Bone marrow (tissue), 2 donors: ENCODE results near the gene GTF3C5.
A peak's percentile ranks its signal among the peaks of the same experiment; 100 is the strongest.
"Not testable (repeated sequence)": the region's sequence is repeated elsewhere in the genome, so short reads cannot be mapped to it uniquely, and the experiment has no call there.

Source experiments
- DNase-seq, 2 donors: peaks; one replicate each; lab custom pipeline; 2025; lab: John Stamatoyannopoulos, UW

GTF3C5 gene

DNA sequence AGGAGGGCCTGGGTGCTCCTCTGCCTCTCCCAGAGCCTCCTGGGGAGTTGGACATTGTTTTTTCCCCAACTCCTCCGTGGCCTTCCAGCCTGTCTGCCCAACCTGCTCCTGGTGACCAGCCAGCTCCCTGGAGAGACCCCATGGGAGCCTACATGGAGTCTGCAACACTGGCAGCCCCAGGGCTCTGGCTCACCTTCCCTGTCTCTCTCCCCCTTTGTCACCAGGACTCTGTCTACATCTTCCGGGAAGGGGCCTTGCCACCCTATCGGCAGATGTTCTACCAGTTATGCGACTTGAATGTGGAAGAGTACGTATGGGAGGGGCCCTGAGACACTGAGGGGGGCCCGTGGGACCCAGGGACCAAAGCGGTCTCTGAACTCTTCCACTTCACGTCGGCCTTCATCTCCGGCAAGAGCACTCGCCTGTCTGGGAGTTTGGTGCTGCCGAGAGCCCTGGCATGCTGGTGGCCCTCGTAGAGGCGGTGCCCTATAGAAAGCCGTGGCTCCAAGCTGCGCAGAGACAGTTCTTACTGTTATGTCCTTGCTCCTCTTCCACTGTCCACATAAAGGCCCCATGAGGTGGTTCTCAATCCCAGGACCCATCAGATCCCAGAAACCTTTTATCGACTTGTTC, 25.1 kb downstream of the GTF3C5 start:
- no peak for DNase-seq

DNA sequence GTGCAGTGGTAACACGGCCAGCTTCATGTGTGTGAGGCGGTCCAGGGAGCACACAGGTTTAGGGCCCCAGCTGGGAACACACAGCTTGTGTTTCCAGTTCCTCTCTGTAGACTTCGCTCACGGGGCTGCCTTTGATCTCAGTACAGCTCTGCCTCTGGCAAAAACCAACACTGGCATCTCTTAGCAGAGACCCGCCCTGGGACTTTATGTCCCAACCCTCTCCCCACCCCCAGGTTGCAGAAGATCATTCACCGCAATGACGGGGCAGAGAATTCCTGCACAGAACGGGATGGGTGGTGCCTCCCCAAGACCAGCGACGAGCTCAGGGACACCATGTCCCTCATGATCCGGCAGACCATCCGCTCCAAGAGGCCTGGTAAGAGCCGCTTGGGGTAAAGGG, 25.7 kb downstream of the GTF3C5 start:
- no peak for DNase-seq

DNA sequence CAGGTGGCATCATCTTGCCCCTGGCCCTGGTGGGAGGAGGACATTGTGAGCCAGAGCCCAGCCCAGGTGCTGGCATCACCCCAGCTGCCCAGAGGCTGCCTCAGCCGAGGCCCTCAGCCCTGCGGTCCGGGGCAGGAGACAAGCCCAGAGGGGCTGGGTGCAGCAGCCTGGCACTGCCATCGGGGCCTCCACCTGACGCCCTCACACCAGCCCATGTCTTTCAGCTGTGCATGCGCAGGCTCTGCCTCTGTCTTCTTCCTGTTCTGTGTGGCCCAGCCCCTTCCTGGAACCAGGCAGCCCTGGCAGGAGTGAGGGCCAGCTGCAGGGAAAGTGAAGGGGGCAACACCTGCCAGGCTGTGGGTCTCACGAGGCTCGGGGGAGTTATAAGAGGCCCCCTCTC, 26.2 kb downstream of the GTF3C5 start:
- DNase-seq, result peak in 1 of 2 donors; percentile 17

DNA sequence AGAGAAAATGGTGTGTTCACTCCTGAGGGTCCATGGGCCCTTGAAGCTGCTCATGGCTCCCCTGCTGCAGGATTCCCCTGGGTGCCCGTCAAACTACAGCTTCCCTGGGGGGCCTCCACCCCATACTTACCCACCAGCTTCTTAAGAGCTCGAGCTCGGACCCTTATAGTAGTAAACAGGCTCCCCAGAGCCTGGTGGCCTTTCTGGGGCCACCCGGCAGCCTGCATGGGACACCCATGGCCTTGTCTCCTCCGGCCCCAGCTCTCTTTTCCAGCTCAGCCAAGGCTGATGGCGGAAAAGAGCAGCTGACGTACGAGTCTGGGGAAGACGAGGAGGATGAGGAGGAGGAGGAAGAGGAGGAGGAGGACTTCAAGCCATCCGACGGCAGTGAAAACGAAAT, 26.8 kb downstream of the GTF3C5 start:
- no peak for DNase-seq

DNA sequence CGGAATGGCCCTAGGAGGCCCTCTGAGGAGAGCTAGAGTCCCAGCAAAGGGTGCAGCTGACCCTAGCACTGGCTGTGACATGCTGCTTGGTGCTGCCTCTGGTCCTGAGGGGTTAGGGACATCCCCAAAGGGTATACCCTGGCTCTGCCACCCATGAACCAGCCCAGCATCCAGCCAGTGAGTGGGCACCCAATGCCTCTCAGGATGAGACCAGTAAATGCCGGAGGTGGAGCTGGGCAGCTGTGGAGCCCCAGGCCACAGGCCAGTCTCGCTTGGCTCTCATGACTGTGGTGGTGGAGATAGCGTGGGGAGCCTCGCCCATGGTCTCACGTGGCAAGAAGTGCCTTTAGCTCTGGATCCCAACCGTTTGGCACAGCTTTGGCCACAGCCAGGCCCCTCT, 27.3 kb downstream of the GTF3C5 start:
- no peak for DNase-seq

DNA sequence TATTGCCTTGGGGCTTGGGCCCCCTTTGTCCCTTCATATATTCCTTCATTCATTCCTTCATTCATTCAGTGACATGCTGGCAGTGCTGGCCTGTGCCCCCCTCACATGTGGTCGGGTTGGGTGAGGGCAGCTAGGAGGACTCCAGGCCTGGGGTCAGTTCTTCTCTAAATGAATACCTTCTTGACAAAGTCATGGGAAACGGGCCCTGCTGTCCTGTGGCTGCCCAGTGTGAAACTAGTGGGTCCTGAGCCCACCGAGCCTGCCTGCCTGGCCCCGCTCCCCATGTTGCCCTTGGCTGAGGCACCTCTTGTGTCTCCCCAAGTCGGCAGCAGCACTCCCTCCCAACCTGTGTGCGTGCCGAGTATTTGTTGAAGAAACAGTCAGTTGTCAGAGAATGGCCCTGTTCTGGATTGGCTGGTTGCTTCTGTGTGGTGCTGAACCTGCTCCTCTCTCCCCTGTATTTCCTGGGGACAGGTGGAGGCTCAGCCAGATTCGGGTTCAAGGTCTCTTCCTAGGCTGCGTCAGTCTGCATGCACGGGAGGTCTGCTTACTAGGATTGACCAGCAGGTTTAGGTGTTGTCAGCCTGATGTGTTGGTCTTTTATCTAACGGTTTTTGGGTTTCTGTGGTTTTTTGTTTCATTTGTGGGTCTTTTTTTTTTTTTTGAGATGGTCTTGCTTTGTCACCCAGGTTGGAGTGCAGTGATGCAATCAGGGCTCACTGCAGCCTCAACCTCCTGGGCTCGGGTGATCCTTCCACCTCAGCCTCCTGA, 27.9 kb downstream of the GTF3C5 start:
- no peak for DNase-seq

DNA sequence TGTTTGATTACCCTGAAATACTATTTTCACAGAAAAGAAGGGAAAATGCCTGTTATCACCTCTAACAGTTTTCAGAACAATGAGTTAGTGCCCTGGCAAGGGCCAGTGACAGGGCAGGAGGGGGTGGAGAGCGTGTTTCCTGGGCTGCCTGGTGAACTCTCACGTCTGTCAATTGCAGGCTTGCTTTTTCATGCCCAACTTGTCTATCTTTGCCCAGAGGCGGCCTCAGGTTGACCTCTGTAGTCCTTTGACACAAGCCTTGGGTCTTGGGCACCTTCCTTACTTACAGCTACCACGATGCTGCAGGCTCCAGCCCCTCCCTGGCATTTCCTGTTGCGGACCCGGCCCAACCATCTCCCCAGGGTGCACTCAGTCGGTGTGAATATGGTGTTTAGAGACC, 28.8 kb downstream of the GTF3C5 start:
- no peak for DNase-seq

DNA sequence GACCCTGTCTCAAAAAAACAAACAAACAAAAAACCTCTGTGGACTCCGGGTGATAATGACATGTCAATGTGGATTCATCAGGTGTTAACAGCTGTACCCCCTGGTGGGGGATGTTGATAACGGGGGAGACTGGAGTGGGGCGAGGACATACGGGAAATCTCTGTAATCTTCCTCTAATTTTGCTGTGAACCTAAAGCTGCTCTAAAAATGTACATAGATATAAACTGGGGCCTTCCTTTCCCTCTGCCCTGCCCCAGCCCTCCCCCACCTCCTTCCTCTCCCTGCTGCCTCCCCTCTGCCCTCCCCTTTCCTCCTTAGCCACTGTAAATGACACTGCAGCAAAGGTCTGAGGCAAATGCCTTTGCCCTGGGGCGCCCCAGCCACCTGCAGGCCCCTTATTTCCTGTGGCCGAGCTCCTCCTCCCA, 29.6 kb downstream of the GTF3C5 start:
- peak in 1 of 2 donors; percentile 64 for DNase-seq

DNA sequence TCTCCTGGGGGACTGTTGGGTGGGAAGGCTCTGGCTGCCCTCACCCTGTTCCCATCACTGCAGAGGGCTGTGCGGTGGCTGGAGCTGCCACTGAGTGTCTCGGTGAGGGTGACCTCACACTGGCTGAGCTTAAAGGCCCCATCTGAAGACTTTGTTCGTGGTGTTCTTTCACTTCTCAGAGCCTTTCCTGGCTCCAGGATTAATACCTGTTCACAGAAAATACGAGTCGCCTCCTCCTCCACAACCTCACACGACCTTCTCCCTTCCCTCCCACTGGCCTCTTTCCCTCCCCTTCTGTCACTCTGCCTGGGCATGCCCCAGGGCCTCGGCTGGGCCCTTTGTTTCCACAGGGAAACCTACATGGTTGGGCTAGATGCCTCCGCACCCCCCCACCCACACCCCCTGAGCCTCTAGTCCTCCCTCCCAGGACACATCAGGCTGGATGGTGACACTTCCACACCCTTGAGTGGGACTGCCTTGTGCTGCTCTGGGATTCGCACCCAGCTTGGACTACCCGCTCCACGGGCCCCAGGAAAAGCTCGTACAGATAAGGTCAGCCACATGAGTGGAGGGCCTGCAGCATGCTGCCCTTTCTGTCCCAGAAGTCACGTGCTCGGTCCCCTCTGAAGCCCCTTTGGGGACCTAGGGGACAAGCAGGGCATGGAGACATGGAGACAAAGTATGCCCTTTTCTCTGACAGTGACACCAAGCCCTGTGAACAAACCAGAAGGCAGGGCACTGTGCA, 30.4 kb downstream of the GTF3C5 start:
- not testable (repeated sequence) for DNase-seq

DNA sequence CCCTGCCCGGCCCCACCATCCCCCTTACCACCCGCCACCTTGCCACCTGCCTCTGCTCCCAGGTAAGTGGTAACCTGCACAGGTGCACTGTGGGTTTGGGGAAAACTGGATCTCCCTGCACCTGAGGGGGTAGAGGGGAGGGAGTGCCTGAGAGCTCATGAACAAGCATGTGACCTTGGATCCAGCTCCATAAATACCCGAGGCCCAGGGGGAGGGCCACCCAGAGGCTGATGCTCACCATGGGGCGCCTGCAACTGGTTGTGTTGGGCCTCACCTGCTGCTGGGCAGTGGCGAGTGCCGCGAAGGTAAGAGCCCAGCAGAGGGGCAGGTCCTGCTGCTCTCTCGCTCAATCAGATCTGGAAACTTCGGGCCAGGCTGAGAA, 31.0 kb downstream of the GTF3C5 start, which contains the start of gene CEL:
TSS of gene CEL (plus strand) at position 218 of the 382 bp plus-strand sequence. CDS start at position 240, 22 bp downstream.
- DNase-seq, result not testable (repeated sequence)

DNA sequence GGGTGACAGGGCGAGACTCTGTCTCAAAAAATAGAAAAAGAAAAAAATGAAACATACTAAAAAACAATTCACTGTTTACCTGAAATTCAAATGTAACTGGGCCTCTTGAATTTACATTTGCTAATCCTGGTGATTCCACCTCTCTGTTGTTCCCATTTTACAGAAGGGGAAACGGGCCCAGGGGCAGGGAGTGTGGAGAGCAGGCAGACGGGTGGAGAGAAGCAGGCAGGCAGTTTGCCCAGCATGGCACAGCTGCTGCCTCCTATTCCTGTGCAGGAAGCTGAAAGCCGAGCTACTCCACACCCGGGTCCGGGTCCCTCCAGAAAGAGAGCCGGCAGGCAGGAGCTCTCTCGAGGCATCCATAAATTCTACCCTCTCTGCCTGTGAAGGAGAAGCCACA, 31.8 kb downstream of the GTF3C5 start:
- not testable (repeated sequence) for DNase-seq

DNA sequence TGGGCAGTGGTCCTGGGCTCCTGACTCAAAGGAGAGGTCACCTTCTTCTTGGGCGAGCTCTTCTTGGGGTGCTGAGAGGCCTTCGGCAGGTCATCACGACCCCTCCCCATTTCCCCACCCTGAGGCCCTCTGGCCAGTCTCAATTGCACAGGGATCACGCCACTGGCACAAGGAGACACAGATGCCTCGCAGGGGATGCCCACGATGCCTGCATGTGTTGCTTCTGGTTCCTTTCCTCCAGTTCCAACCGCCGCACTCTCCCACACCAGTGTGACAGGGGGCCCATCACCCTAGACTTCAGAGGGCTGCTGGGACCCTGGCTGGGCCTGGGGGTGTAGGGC, 32.3 kb downstream of the GTF3C5 start:
- no peak for DNase-seq

DNA sequence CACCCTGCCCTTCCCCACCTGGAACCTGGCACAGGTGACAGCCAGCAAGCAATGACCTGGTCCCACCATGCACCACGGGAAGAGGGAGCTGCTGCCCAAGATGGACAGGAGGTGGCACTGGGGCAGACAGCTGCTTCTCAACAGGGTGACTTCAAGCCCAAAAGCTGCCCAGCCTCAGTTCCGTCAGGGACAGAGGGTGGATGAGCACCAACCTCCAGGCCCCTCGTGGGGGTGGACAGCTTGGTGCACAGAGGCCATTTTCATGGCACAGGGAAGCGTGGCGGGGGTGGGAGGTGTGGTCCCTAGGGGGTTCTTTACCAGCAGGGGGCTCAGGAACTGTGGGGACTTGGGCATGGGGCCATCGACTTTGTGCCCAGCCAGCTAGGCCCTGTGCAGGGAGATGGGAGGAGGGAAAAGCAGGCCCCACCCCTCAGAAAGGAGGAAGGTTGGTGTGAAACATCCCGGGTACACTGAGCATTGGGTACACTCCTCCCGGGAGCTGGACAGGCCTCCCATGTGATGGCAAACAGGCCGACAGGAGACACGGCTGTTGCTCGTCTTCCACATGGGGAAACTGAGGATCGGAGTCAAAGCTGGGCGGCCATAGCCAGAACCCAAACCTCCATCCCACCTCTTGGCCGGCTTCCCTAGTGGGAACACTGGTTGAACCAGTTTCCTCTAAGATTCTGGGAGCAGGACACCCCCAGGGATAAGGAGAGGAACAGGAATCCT, 32.9 kb downstream of the GTF3C5 start:
- no peak for DNase-seq

DNA sequence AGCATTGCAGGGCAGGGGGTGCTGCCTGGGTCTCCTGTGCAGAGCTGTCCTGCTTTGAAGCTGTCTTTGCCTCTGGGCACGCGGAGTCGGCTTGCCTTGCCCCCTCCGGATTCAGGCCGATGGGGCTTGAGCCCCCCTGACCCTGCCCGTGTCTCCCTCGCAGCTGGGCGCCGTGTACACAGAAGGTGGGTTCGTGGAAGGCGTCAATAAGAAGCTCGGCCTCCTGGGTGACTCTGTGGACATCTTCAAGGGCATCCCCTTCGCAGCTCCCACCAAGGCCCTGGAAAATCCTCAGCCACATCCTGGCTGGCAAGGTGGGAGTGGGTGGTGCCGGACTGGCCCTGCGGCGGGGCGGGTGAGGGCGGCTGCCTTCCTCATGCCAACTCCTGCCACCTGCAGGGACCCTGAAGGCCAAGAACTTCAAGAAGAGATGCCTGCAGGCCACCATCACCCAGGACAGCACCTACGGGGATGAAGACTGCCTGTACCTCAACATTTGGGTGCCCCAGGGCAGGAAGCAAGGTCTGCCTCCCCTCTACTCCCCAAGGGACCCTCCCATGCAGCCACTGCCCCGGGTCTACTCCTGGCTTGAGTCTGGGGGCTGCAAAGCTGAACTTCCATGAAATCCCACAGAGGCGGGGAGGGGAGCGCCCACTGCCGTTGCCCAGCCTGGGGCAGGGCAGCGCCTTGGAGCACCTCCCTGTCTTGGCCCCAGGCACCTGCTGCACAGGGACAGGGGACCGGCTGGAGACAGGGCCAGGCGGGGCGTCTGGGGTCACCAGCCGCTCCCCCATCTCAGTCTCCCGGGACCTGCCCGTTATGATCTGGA, 33.7 kb downstream of the GTF3C5 start:
- no peak for DNase-seq

DNA sequence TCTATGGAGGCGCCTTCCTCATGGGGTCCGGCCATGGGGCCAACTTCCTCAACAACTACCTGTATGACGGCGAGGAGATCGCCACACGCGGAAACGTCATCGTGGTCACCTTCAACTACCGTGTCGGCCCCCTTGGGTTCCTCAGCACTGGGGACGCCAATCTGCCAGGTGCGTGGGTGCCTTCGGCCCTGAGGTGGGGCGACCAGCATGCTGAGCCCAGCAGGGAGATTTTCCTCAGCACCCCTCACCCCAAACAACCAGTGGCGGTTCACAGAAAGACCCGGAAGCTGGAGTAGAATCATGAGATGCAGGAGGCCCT, 34.2 kb downstream of the GTF3C5 start:
- DNase-seq, result no peak

DNA sequence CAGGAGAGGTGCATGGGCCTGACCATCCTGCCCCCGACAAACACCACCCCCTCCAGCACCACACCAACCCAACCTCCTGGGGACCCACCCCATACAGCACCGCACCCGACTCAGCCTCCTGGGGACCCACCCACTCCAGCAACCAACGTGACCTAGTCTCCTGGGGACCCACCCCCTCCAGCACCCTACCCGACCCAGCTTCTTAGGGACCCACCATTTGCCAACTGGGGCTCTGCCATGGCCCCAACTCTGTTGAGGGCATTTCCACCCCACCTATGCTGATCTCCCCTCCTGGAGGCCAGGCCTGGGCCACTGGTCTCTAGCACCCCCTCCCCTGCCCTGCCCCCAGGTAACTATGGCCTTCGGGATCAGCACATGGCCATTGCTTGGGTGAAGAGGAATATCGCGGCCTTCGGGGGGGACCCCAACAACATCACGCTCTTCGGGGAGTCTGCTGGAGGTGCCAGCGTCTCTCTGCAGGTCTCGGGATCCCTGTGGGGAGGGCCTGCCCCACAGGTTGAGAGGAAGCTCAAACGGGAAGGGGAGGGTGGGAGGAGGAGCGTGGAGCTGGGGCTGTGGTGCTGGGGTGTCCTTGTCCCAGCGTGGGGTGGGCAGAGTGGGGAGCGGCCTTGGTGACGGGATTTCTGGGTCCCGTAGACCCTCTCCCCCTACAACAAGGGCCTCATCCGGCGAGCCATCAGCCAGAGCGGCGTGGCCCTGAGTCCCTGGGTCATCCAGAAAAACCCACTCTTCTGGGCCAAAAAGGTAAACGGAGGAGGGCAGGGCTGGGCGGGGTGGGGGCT, 35.6 kb downstream of the GTF3C5 start:
- DNase-seq, result no peak

DNA sequence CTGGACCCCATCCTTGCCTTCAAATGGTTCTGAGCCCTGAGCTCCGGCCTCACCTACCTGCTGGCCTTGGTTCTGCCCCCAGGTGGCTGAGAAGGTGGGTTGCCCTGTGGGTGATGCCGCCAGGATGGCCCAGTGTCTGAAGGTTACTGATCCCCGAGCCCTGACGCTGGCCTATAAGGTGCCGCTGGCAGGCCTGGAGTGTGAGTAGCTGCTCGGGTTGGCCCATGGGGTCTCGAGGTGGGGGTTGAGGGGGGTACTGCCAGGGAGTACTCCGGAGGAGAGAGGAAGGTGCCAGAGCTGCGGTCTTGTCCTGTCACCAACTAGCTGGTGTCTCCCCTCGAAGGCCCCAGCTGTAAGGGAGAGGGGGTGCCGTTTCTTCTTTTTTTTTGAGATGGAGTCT, 36.2 kb downstream of the GTF3C5 start:
- no peak for DNase-seq

DNA sequence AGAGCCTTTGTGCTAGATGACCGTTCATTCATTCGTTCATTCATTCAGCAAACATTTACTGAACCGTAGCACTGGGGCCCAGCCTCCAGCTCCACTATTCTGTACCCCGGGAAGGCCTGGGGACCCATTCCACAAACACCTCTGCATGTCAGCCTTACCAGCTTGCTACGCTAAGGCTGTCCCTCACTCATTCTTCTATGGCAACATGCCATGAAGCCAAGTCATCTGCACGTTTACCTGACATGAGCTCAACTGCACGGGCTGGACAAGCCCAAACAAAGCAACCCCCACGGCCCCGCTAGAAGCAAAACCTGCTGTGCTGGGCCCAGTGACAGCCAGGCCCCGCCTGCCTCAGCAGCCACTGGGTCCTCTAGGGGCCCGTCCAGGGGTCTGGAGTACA, 37.0 kb downstream of the GTF3C5 start:
- no peak for DNase-seq

DNA sequence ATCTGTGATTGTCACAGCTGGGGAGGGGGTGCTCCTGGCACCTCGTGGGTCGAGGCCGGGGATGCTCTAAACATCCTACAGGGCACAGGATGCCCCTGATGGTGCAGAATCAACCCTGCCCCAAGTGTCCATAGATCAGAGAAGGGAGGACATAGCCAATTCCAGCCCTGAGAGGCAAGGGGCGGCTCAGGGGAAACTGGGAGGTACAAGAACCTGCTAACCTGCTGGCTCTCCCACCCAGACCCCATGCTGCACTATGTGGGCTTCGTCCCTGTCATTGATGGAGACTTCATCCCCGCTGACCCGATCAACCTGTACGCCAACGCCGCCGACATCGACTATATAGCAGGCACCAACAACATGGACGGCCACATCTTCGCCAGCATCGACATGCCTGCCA, 37.6 kb downstream of the GTF3C5 start:
- DNase-seq, result not testable (repeated sequence)

DNA sequence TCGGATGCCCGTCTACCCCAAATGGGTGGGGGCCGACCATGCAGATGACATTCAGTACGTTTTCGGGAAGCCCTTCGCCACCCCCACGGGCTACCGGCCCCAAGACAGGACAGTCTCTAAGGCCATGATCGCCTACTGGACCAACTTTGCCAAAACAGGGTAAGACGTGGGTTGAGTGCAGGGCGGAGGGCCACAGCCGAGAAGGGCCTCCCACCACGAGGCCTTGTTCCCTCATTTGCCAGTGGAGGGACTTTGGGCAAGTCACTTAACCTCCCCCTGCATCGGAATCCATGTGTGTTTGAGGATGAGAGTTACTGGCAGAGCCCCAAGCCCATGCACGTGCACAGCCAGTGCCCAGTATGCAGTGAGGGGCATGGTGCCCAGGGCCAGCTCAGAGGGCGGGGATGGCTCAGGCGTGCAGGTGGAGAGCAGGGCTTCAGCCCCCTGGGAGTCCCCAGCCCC, 39.7 kb downstream of the GTF3C5 start:
- not testable (repeated sequence) for DNase-seq

DNA sequence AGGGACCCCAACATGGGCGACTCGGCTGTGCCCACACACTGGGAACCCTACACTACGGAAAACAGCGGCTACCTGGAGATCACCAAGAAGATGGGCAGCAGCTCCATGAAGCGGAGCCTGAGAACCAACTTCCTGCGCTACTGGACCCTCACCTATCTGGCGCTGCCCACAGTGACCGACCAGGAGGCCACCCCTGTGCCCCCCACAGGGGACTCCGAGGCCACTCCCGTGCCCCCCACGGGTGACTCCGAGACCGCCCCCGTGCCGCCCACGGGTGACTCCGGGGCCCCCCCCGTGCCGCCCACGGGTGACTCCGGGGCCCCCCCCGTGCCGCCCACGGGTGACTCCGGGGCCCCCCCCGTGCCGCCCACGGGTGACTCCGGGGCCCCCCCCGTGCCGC, 40.2 kb downstream of the GTF3C5 start:
- not testable (repeated sequence) for DNase-seq
